Measurements from ENCODE around the gene C1QTNF5. TPM values are rescaled to one million over a fixed set of nuclear protein-coding genes. Genes with fewer than 3 reads are reported as not detected.

Gene C1QTNF5
- total RNA-seq, 1 experiment from 2014 or later: 0.33 TPM

DNA sequence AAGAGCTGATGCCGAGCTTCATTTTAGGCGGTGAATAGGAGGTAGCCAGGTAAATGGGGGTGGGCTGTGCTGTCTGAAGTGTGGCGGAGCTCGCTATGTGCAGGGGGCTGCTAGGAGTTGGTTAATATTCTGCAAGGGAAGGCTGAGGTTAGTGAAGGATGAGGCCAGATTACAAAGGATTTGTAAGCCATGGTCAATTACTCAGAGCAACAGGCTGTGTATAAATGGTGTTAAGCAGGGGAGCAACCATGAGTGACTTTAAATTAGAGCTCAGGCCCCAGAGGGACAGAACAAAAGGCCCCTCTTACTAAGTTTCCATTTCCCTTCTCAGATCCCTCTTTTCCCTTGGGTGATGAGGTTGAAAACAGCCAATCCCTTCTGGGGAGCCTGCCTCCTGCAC is 16.5 kb downstream of the C1QTNF5 start:
- no peaks in the 10 kb centered on the region for H3K9me3 ChIP-seq (ENCODE audit: control insufficient read depth, low read depth, low read length)
- H2BK12ac ChIP-seq (ENCODE audit: insufficient read length, low read depth, low read length): no peak overlapping the region
- H4K20me1 ChIP-seq (ENCODE audit: control insufficient read depth, insufficient read depth, insufficient read length): no peaks in the 10 kb centered on the region
- TF ChIP-seq, protein P1, sequence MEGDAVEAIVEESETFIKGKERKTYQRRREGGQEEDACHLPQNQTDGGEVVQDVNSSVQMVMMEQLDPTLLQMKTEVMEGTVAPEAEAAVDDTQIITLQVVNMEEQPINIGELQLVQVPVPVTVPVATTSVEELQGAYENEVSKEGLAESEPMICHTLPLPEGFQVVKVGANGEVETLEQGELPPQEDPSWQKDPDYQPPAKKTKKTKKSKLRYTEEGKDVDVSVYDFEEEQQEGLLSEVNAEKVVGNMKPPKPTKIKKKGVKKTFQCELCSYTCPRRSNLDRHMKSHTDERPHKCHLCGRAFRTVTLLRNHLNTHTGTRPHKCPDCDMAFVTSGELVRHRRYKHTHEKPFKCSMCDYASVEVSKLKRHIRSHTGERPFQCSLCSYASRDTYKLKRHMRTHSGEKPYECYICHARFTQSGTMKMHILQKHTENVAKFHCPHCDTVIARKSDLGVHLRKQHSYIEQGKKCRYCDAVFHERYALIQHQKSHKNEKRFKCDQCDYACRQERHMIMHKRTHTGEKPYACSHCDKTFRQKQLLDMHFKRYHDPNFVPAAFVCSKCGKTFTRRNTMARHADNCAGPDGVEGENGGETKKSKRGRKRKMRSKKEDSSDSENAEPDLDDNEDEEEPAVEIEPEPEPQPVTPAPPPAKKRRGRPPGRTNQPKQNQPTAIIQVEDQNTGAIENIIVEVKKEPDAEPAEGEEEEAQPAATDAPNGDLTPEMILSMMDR (conservative IDR thresholded peaks at IDR 0.05): no peak
- H2BK15ac ChIP-seq (ENCODE audit: low read depth, low read length): no peak overlapping the region
- Mint-ChIP-seq H3K4me3 (no peak overlapping the region; a peak in 1 of 5 replicates), H3K9me3 (no peaks in the 10 kb centered on the region; a peak in 1 of 5 replicates), H3K27me3 (ENCODE audit: low read depth) (no peaks in the 10 kb centered on the region; the same call in 1 of the 2 replicates), H3K4me1 (peaks cover 22 to 24% of the 10 kb centered on the region in 2 experiments), H3K27ac (no peak overlapping the region), H3K36me3 (ENCODE audit: insufficient read depth in 1 of 3, low read depth in 3 of 3) (no peaks in the 10 kb centered on the region)
- no peak overlapping the region for H3T11ph ChIP-seq (ENCODE audit: low read length)
- no peaks in the 10 kb centered on the region for H3K27me3 ChIP-seq (ENCODE audit: insufficient read depth, low read length)
- no peak overlapping the region for H3K27ac ChIP-seq (ENCODE audit: insufficient read length, low read depth, low read length)
- H3K4me2 ChIP-seq (ENCODE audit: insufficient read depth, insufficient read length, low read length): no peak overlapping the region
- H2AFZ ChIP-seq (ENCODE audit: low read length): no peak overlapping the region
- H4K8ac ChIP-seq (replicated peaks; ENCODE audit: insufficient read length, low read depth, low read length): no peak overlapping the region
- no peak overlapping the region for H2BK120ac ChIP-seq (ENCODE audit: low read depth, low read length, poor library complexity, severe bottlenecking)
- no peak overlapping the region for H3K18ac ChIP-seq (ENCODE audit: insufficient read length, low read depth, low read length)
- no peak overlapping the region for H2AK5ac ChIP-seq (ENCODE audit: insufficient read length, low read length)
- H3K23me2 ChIP-seq (ENCODE audit: insufficient read length, low read depth, low read length, poor library complexity, severe bottlenecking): peaks cover 12% of the 10 kb centered on the region
- H3K4ac ChIP-seq (ENCODE audit: low read depth, low read length): no peak overlapping the region
- no peak overlapping the region for H3K56ac ChIP-seq (ENCODE audit: insufficient read length, low read depth, low read length)
- no peak overlapping the region for H4K5ac ChIP-seq (ENCODE audit: insufficient read length, low read depth, low read length)
- no peak overlapping the region for H4K91ac ChIP-seq (ENCODE audit: insufficient read length, low read depth, low read length)
- H3K79me1 ChIP-seq (ENCODE audit: insufficient read depth, low read depth, low read length, poor library complexity, severe bottlenecking): no peaks in the 10 kb centered on the region
- H3K14ac ChIP-seq (ENCODE audit: insufficient read depth, low read length): no peak overlapping the region
- peaks cover 4% of the 10 kb centered on the region; the same call in 1 of the 2 replicates for H3K4me1 ChIP-seq (ENCODE audit: insufficient read depth, low read length)
- no peaks in the 10 kb centered on the region for H3K79me2 ChIP-seq (ENCODE audit: insufficient read depth, low read length)
- no peak overlapping the region for H3K23ac ChIP-seq (ENCODE audit: insufficient read length, low read depth, low read length)
- no peak for DNase-seq
- whole genome bisulfite sequencing (ENCODE audit: extremely low coverage, insufficient read length, low lambda C conversion rate): no CpG with 5 or more reads among the region's 4 CpGs
- H2BK20ac ChIP-seq (ENCODE audit: low read depth, low read length, poor library complexity, severe bottlenecking): no peak overlapping the region
- no peak overlapping the region for H2BK5ac ChIP-seq (ENCODE audit: insufficient read length, low read length)
- H3K9ac ChIP-seq (ENCODE audit: extremely low read depth, insufficient read length, low read length): no peak overlapping the region

Data from H9 (cell line).